Ovary (tissue), 3 donors: Measurements from ENCODE around the gene ZNF639.

ENCODE experiments used
- EP300 ChIP-seq: sonication (generic); formaldehyde crosslinking; IDR thresholded peaks from one replicate; pipeline ENCODE4 v1.6.1; 2017; ENCODE audit warnings: antibody characterized with exemption
- POLR2A ChIP-seq: fragments of 450-650 bp; IDR thresholded peaks from one replicate; pipeline ENCODE4 v1.6.1; 2017; ENCODE audit warnings: antibody characterized with exemption, mild to moderate bottlenecking, moderate library complexity
- TF ChIP-seq, protein P1 (sequence below), 3 donors: fragments of 450-650 bp in 2 of 3; fragments of 200-600 bp in 1 of 3; IDR thresholded peaks; one replicate each; pipeline versions ENCODE4 v1.5.1 to v1.8.0; 2016 to 2022; ENCODE audit warnings: antibody characterized with exemption in 3 of 3, mild to moderate bottlenecking in 1 of 3
- donor health status: DM: no; HTN: no; CAD: no.

DNA sequence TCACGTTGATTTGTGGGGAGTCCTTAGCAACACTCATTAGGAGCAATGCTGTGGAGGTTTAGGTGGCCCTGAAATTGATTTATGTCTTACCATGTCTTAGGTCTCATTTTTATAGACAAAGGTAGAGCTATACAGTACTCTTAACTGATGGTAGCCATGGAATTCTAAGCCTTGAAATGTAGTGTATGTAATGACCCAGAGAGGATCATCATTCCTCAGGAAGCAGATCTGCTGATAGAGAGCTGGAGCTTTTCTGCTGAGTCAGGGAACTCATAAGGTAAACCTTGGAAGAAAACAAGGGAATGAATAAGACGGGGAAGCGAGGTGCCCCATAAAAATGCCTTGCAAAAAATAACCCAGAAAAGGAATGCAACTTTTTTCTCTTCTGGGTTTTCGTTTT, 34.0 kb upstream of the ZNF639 start:
- TF ChIP-seq POLR2A (no peak), EP300 (no peak)
- TF ChIP-seq, protein P1, sequence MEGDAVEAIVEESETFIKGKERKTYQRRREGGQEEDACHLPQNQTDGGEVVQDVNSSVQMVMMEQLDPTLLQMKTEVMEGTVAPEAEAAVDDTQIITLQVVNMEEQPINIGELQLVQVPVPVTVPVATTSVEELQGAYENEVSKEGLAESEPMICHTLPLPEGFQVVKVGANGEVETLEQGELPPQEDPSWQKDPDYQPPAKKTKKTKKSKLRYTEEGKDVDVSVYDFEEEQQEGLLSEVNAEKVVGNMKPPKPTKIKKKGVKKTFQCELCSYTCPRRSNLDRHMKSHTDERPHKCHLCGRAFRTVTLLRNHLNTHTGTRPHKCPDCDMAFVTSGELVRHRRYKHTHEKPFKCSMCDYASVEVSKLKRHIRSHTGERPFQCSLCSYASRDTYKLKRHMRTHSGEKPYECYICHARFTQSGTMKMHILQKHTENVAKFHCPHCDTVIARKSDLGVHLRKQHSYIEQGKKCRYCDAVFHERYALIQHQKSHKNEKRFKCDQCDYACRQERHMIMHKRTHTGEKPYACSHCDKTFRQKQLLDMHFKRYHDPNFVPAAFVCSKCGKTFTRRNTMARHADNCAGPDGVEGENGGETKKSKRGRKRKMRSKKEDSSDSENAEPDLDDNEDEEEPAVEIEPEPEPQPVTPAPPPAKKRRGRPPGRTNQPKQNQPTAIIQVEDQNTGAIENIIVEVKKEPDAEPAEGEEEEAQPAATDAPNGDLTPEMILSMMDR (IDR thresholded peaks at IDR 0.05), result no peak
